ENCODE measurements around the gene EIF3I.

Gene EIF3I

GRCh38 chr1:32263744-32264143, 41.5 kb downstream of the EIF3I start:
- DNase-seq: no peak

DNA sequence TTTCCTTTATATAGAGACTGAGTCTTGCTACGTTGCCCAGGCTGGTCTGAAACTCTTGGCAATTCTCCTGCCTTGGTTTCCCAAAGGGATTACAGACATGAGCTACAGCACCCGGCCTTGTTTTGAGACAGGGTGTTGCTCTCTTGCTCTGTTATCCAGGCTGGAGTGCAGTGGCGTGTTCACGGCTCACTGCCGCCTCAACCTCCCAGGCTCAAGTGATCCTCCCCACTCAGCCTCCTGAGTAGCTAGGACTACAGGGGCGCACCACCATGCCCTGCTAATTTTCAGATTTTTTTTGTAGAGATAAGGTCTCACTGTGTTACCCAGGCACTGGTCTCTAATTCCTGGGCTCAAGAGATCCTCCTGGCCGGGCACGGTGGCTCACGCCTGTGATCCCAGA, 43.6 kb downstream of the EIF3I start:
- DNase-seq: no peak

- DNase-seq: no peak
Measured at GRCh38 chr1:32266921-32267591, 44.8 kb downstream of the EIF3I start.

DNA sequence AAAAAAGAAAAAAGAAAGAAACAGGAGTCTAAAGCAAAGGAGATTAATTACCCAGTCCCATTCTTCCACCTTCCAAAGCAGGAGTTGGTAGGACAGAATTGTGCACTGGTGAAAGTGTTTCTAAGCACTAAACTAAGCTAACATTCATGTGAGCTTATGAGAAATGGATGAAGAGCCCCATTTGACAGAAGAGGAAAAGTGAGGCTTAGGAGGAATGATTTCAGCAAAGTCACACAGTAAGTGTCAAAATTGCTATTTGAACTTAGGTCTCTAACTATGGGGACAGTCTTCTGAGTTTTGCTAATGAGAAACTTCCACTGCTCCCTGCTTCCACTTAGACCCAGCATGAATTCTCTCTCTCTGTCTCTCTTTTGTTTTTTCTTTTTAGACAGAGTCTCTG, 47.5 kb downstream of the EIF3I start:
- DNase-seq: no peak

- DNase-seq: peak in 1 of 56 donors; percentile 21
Measured at GRCh38 chr1:32272557-32273390, 50.6 kb downstream of the EIF3I start.

- no peak for DNase-seq
Measured at GRCh38 chr1:32273391-32274208, 51.4 kb downstream of the EIF3I start.

- no peak for DNase-seq
Measured at GRCh38 chr1:32274646-32275340, 52.6 kb downstream of the EIF3I start.

DNA sequence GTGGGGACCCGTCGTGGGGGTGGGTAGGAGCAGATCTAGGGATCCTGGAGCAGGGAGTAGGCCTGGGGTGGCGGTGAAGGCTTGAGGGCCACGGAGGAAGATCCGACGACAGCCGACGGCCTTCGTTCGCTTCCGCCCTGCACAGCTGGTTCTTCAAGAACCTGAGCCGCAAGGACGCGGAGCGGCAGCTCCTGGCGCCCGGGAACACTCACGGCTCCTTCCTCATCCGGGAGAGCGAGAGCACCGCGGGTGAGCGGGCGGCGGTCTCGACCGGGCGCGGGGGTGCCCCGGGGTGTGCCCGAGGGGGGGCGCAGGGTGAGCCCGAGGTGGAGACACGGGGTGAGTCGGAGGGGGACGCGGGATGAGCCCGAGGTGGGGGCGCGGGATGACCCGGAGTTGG, 53.2 kb downstream of the EIF3I start:
- no peak for DNase-seq

GRCh38 chr1:32276032-32276782, 54.0 kb downstream of the EIF3I start:
- DNase-seq: no peak
